Spleen (tissue), 7 donors: ENCODE results near the gene SCFD2.

Experiments
- CTCF ChIP-seq, 11 experiments: fragments of 200-600 bp in 7 of 11; fragments of 450-650 bp in 4 of 11; sonication (generic) in 4 of 11; IDR thresholded peaks in 8 of 11; conservative IDR thresholded peaks in 3 of 11; 1 replicate in 7 of 11; 2 replicates in 4 of 11; pipeline versions ENCODE4 v1.4.0 to v1.8.0; 2016 to 2021; ENCODE audit warnings: antibody characterized with exemption in 11 of 11, inconsistent platforms in 4 of 11, mild to moderate bottlenecking in 1 of 11
- POLR2A ChIP-seq, 3 donors: fragments of 450-650 bp; IDR thresholded peaks; one replicate each; pipeline ENCODE4 v1.5.1; 2017; ENCODE audit warnings: antibody characterized with exemption in 3 of 3, mild to moderate bottlenecking in 1 of 3
- donor health status: DM: no; HTN: no; CAD: no; lungs with moderate emphysema.
- donor health status: DM: no; HTN: no; CAD: no.
- donor health status: DM: no; HTN: no; CAD: no.

- TF ChIP-seq POLR2A (IDR thresholded peaks at IDR 0.05) (no peak), CTCF (IDR thresholded peaks at IDR 0.05 in 8 of 11, conservative IDR thresholded peaks at IDR 0.05 in 3 of 11) (no peak)
Measured at GRCh38 chr4:53123819-53124218, 242.0 kb downstream of the SCFD2 start.
